Naive thymus-derived CD8-positive, alpha-beta T cell (primary cell): ENCODE measurements around the gene MLX. TPM values are rescaled to one million over a fixed set of nuclear protein-coding genes. Genes with fewer than 3 reads are reported as not detected.
A peak's percentile ranks its signal among the peaks of the same experiment; 100 is the strongest.
"Not testable (repeated sequence)": the region's sequence is repeated elsewhere in the genome, so short reads cannot be mapped to it uniquely, and the experiment has no call there.

ENCODE experiments used
- ATAC-seq, 2 donors: fragments of 150-1000 bp; cut with Tn5 transposase in 1 of 2; sonication (Bioruptor Pico), chemical (Tn5 transposase) in 1 of 2; 1 replicate in 1 of 2; 2 replicates in 1 of 2; pipeline ENCODE4 v1.10.0; 2021; ENCODE audit warnings: mild to moderate bottlenecking in 2 of 2, moderate library complexity in 2 of 2
- POLR2A ChIA-PET: fragments of 350-600 bp; sonication (Branson Sonifier 250); formaldehyde crosslinking; loops from one replicate; lab custom pipeline; 2021; ENCODE audit warnings: antibody characterized with exemption; lab: Charles Lee
- DNase-seq, 10 donors: peaks; one replicate each; pipeline versions ENCODE4 v3.0.0 to v3.0.0-alpha.2; 2020 to 2022
- H3K27ac Mint-ChIP-seq, 10 donors: one replicate each; pipeline ENCODE4 v1.8.0; 2020 to 2022; ENCODE audit warnings: mild to moderate bottlenecking in 10 of 10, mixed read lengths in 10 of 10, moderate library complexity in 4 of 10, inconsistent platforms in 1 of 10
- H3K27me3 Mint-ChIP-seq, 5 donors: one replicate each; pipeline ENCODE4 v1.8.0; 2021 to 2022; ENCODE audit warnings: mixed read lengths in 5 of 5
- H3K36me3 Mint-ChIP-seq, 3 donors: one replicate each; pipeline ENCODE4 v1.8.0; 2020 to 2022; ENCODE audit warnings: mixed read lengths in 3 of 3, mild to moderate bottlenecking in 2 of 3, inconsistent platforms in 1 of 3
- H3K4me1 Mint-ChIP-seq, 4 donors: one replicate each; pipeline ENCODE4 v1.8.0; 2021 to 2022; ENCODE audit warnings: mixed read lengths in 4 of 4
- H3K4me3 Mint-ChIP-seq, 10 donors: one replicate each; pipeline ENCODE4 v1.8.0; 2020 to 2022; ENCODE audit warnings: mild to moderate bottlenecking in 10 of 10, mixed read lengths in 10 of 10, moderate library complexity in 6 of 10, inconsistent platforms in 1 of 10
- H3K9me3 Mint-ChIP-seq, 9 donors: one replicate each; pipeline ENCODE4 v1.8.0; 2020 to 2022; ENCODE audit warnings: mixed read lengths in 9 of 9, mild to moderate bottlenecking in 3 of 9, inconsistent platforms in 1 of 9, moderate library complexity in 1 of 9
- polyA plus RNA-seq, 3 donors: library from polyadenylated mRNA; unstranded; fragments of 300-500 nt; fragmentation: Illumina TruSeq; gene quantifications; one replicate each; pipeline ENCODE4 v1.2.3, GENCODE V29; 2021
- total RNA-seq, 8 experiments: library from RNA in 2 of 8; stranded (reverse) in 2 of 8; gene quantifications; one replicate each; pipeline ENCODE4 v1.2.3 and lab custom pipeline; 2021 to 2026

The MLX gene
- total and polyA plus RNA-seq, 5 experiments from 2014 or later, result 24.6 to 67.8 (median 47.1) TPM

DNA sequence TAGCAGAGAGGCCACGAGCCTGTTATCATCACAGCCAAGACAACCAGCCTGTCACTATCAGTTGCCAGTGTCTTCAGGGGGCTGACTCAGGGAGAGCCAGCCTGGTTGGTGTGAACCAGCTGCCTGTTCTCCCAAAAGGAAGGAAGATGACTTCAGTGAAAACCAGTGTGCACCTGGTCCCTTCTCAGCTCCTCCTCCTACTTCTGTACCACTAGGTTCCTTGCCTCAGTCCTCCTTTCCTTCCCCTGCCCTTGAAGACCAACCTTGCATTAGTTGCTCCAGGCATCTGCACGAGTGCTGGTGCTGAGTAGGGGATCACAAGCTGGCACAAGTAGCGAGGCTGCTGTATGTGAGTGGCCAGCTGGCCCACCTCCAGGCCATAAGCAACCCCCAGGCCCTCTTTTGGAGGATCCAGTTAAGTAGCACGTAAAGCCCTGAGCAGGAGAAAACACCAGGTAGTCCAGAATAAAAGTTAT is 51.1 kb downstream of the MLX start:
- Mint-ChIP-seq H3K9me3 (no peaks in the 10 kb centered on the region), H3K27me3 (no peaks in the 10 kb centered on the region), H3K36me3 (peaks cover 0 to 27% (median 15%) of the 10 kb centered on the region in 3 donors), H3K4me1 (peaks cover 0 to 8% (median under 1%) of the 10 kb centered on the region in 4 donors), H3K4me3 (no peak overlapping the region), H3K27ac (no peak overlapping the region)
- no peak for DNase-seq
- ATAC-seq, result no peak
- POLR2A ChIA-PET, result interaction anchor here (0.5 kb wide), 1 partner anchor 87 kb away, joined by 3 read pairs; no protein-coding TSS in a partner anchor

- Mint-ChIP-seq H3K36me3 (peaks cover 0 to 22% (median 13%) of the 10 kb centered on the region in 3 donors), H3K27ac (peak overlapping the region in 1 of 10 donors; percentile 17), H3K9me3 (no peaks in the 10 kb centered on the region), H3K4me1 (peaks cover 0 to 8% (median under 1%) of the 10 kb centered on the region in 4 donors), H3K4me3 (no peak overlapping the region), H3K27me3 (no peaks in the 10 kb centered on the region)
- POLR2A ChIA-PET, result no interaction called here
- DNase-seq (no peak), ATAC-seq (no peak)
These were observed 51.7 kb downstream of the MLX start for GRCh38 chr17:42618442-42619150.

DNA sequence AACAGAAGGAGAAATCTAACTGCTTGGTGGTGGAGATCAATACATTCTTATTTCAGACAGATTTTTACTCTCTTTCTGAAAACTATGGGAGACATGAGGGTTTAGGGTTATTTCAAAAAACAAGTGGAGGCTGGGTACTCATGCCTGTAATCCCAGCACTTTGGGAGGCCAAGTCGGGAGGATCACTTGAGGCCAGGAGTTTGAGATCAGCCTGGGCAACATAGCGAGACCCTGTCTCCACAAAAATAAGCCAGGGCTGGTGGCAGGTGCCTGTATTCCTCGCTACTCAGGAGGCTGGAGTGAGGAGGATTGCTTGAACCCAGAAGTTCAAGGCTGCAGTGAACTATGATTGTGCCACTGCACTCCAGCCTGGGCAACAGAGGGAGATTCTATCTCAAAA is 55.1 kb downstream of the MLX start:
- H3K4me3 Mint-ChIP-seq, DNase-seq, H3K27me3 Mint-ChIP-seq, H3K36me3 Mint-ChIP-seq, POLR2A ChIA-PET, H3K4me1 Mint-ChIP-seq, ATAC-seq, H3K9me3 Mint-ChIP-seq: not testable (repeated sequence)
- H3K27ac Mint-ChIP-seq, result peak overlapping the region in 1 of 10 donors; percentile 13

Other genes starting within 250 kb of the MLX start
- gene STAT3, start 178.7 kb upstream of the MLX start, total RNA-seq, result 100 to 1,000 TPM; 130 to 135 TPM
- gene STAT3, start 178.7 kb upstream of the MLX start, polyA plus RNA-seq, result 100 to 1,000 TPM; 129 to 154 (median 153) TPM
- gene CAVIN1, start 143.8 kb upstream of the MLX start, total RNA-seq, result not detected
- gene CAVIN1, start 143.8 kb upstream of the MLX start, polyA plus RNA-seq, result under 1 TPM in 1 of 3 donors, not detected in 2; 0.03 TPM
- 10 to 100 TPM; 18.3 to 19.1 TPM for gene ATP6V0A1, start 108.2 kb upstream of the MLX start, total RNA-seq
- gene ATP6V0A1, start 108.2 kb upstream of the MLX start, polyA plus RNA-seq, result 10 to 100 TPM in 2 of 3 donors, 1 to 10 TPM in 1; 4.1 to 12.6 (median 10.3) TPM
- gene NAGLU, start 30.9 kb upstream of the MLX start, total RNA-seq, result 10 to 100 TPM; 26.4 to 28.5 TPM
- gene NAGLU, start 30.9 kb upstream of the MLX start, polyA plus RNA-seq, result 10 to 100 TPM in 2 of 3 donors, 1 to 10 TPM in 1; 8.0 to 16.2 (median 13.4) TPM
- 1 to 10 TPM; 1.4 to 2.1 TPM for gene HSD17B1, start 14.2 kb upstream of the MLX start, total RNA-seq
- under 1 TPM; 0.18 to 0.98 (median 0.24) TPM for gene HSD17B1, start 14.2 kb upstream of the MLX start, polyA plus RNA-seq
- 10 to 100 TPM; 67.0 to 72.3 TPM for gene COASY, start 5.0 kb upstream of the MLX start, total RNA-seq
- 10 to 100 TPM; 48.3 to 67.9 (median 65.5) TPM for gene COASY, start 5.0 kb upstream of the MLX start, polyA plus RNA-seq
- 1 to 10 TPM; 3.3 to 4.6 TPM for gene PSMC3IP, start 10.6 kb downstream of the MLX start, total RNA-seq
- gene PSMC3IP, start 10.6 kb downstream of the MLX start, polyA plus RNA-seq, result 1 to 10 TPM in 1 of 3 donors, under 1 TPM in 2; 0.69 to 1.1 (median 0.71) TPM
- gene RETREG3, start 42.3 kb downstream of the MLX start, total RNA-seq, result 100 to 1,000 TPM; 139 to 147 TPM
- gene RETREG3, start 42.3 kb downstream of the MLX start, polyA plus RNA-seq, result 100 to 1,000 TPM; 119 to 131 (median 122) TPM
- 10 to 100 TPM; 12.7 to 16.3 TPM for gene TUBG1, start 42.6 kb downstream of the MLX start, total RNA-seq
- gene TUBG1, start 42.6 kb downstream of the MLX start, polyA plus RNA-seq, result 10 to 100 TPM in 1 of 3 donors, 1 to 10 TPM in 2; 6.7 to 10.3 (median 7.8) TPM
- gene TUBG2, start 92.2 kb downstream of the MLX start, total RNA-seq, result 10 to 100 TPM; 18.1 to 22.1 TPM
- gene TUBG2, start 92.2 kb downstream of the MLX start, polyA plus RNA-seq, result 1 to 10 TPM; 4.9 to 6.9 (median 6.0) TPM
- gene PLEKHH3, start 109.9 kb downstream of the MLX start, total RNA-seq, result not detected
- gene PLEKHH3, start 109.9 kb downstream of the MLX start, polyA plus RNA-seq, result not detected
- 1 to 10 TPM; 1.3 to 1.7 TPM for gene CCR10, start 114.7 kb downstream of the MLX start, total RNA-seq
- 1 to 10 TPM in 1 of 3 donors, under 1 TPM in 2; 0.68 to 1.8 (median 0.75) TPM for gene CCR10, start 114.7 kb downstream of the MLX start, polyA plus RNA-seq
- 1 to 10 TPM; 2.7 to 3.0 TPM for gene CNTNAP1, start 115.4 kb downstream of the MLX start, total RNA-seq
- gene CNTNAP1, start 115.4 kb downstream of the MLX start, polyA plus RNA-seq, result under 1 TPM in 1 of 3 donors, not detected in 2; 0.05 TPM
- 100 to 1,000 TPM; 186 to 197 TPM for gene EZH1, start 177.9 kb downstream of the MLX start, total RNA-seq
- 10 to 100 TPM; 30.6 to 44.6 (median 32.0) TPM for gene EZH1, start 177.9 kb downstream of the MLX start, polyA plus RNA-seq
- gene RAMP2, start 194.1 kb downstream of the MLX start, total RNA-seq, result not detected
- gene RAMP2, start 194.1 kb downstream of the MLX start, polyA plus RNA-seq, result not detected
- 10 to 100 TPM; 51.0 to 55.2 TPM for gene VPS25, start 206.3 kb downstream of the MLX start, total RNA-seq
- 10 to 100 TPM; 43.9 to 64.5 (median 56.3) TPM for gene VPS25, start 206.3 kb downstream of the MLX start, polyA plus RNA-seq
- gene WNK4, start 213.5 kb downstream of the MLX start, total RNA-seq, result under 1 TPM; 0.27 to 0.62 TPM
- gene WNK4, start 213.5 kb downstream of the MLX start, polyA plus RNA-seq, result under 1 TPM in 1 of 3 donors, not detected in 2; 0.09 TPM
- 10 to 100 TPM; 26.7 to 27.0 TPM for gene COA3, start 231.6 kb downstream of the MLX start, total RNA-seq
- 100 to 1,000 TPM; 106 to 119 (median 118) TPM for gene COA3, start 231.6 kb downstream of the MLX start, polyA plus RNA-seq
- gene CNTD1, start 231.8 kb downstream of the MLX start, total RNA-seq, result not detected
- under 1 TPM; 0.12 to 0.52 (median 0.24) TPM for gene CNTD1, start 231.8 kb downstream of the MLX start, polyA plus RNA-seq